ENCODE results near the gene NUDT2.

The NUDT2 gene

GRCh38 chr9:34380511-34381315 is 51.3 kb downstream of the NUDT2 start:
- peak overlapping the region; percentile 68 for H3K27ac Mint-ChIP-seq
- H3K4me1 Mint-ChIP-seq: peaks cover 25 to 39% of the 10 kb centered on the region in 2 donors
- ATAC-seq (replicated peaks): peak; percentile 47 to 54
- no peaks in the 10 kb centered on the region for H3K9me3 Mint-ChIP-seq
- no peaks in the 10 kb centered on the region for H3K36me3 Mint-ChIP-seq
- peaks cover 9 to 10% of the 10 kb centered on the region in 2 donors for H3K27me3 Mint-ChIP-seq
- peak overlapping the region; percentile 85 to 89 for H3K4me3 Mint-ChIP-seq
- peak; percentile 45 for DNase-seq

GRCh38 chr9:34381323-34381722 is 52.0 kb downstream of the NUDT2 start:
- DNase-seq (no peak), ATAC-seq (replicated peaks) (no peak)
- no peaks in the 10 kb centered on the region for H3K36me3 Mint-ChIP-seq
- H3K9me3 Mint-ChIP-seq: no peaks in the 10 kb centered on the region
- H3K27ac Mint-ChIP-seq: peak overlapping the region; percentile 39
- H3K27me3 Mint-ChIP-seq: peaks cover 9 to 10% of the 10 kb centered on the region in 2 donors
- peak overlapping the region; percentile 85 to 89 for H3K4me3 Mint-ChIP-seq
- peaks cover 20 to 33% of the 10 kb centered on the region in 2 donors for H3K4me1 Mint-ChIP-seq

- Mint-ChIP-seq H3K27ac (no peak overlapping the region), H3K4me1 (peaks cover 19 to 32% of the 10 kb centered on the region in 2 donors), H3K27me3 (peaks cover 9 to 10% of the 10 kb centered on the region in 2 donors), H3K9me3 (no peaks in the 10 kb centered on the region), H3K36me3 (no peaks in the 10 kb centered on the region), H3K4me3 (no peak overlapping the region)
- ATAC-seq (replicated peaks) (no peak), DNase-seq (no peak)
Observed at GRCh38 chr9:34382054-34382453, 52.7 kb downstream of the NUDT2 start.

- ATAC-seq (replicated peaks): no peak
- H3K4me3 Mint-ChIP-seq: no peak overlapping the region
- no peak overlapping the region for H3K27ac Mint-ChIP-seq
- peaks cover 18 to 32% of the 10 kb centered on the region in 2 donors for H3K4me1 Mint-ChIP-seq
- H3K9me3 Mint-ChIP-seq: no peaks in the 10 kb centered on the region
- no peaks in the 10 kb centered on the region for H3K36me3 Mint-ChIP-seq
- peaks cover 10 to 13% of the 10 kb centered on the region in 2 donors for H3K27me3 Mint-ChIP-seq
- DNase-seq: no peak
Observed at GRCh38 chr9:34382879-34383278, 53.5 kb downstream of the NUDT2 start.

- H3K27me3 Mint-ChIP-seq: peaks cover 10 to 20% of the 10 kb centered on the region in 2 donors
- no peak overlapping the region for H3K27ac Mint-ChIP-seq
- H3K36me3 Mint-ChIP-seq: no peaks in the 10 kb centered on the region
- no peak for DNase-seq
- peaks cover 18 to 32% of the 10 kb centered on the region in 2 donors for H3K4me1 Mint-ChIP-seq
- H3K4me3 Mint-ChIP-seq: no peak overlapping the region
- no peaks in the 10 kb centered on the region for H3K9me3 Mint-ChIP-seq
- no peak for ATAC-seq (replicated peaks)
Observed at GRCh38 chr9:34383904-34384303, 54.5 kb downstream of the NUDT2 start.

- Mint-ChIP-seq H3K36me3 (no peaks in the 10 kb centered on the region), H3K27me3 (peaks cover 10 to 21% of the 10 kb centered on the region in 2 donors), H3K27ac (no peak overlapping the region), H3K9me3 (no peaks in the 10 kb centered on the region), H3K4me3 (no peak overlapping the region), H3K4me1 (peaks cover 13 to 26% of the 10 kb centered on the region in 2 donors)
- ATAC-seq (replicated peaks): no peak
- DNase-seq: no peak
Observed at GRCh38 chr9:34384368-34385165, 55.2 kb downstream of the NUDT2 start.

DNA sequence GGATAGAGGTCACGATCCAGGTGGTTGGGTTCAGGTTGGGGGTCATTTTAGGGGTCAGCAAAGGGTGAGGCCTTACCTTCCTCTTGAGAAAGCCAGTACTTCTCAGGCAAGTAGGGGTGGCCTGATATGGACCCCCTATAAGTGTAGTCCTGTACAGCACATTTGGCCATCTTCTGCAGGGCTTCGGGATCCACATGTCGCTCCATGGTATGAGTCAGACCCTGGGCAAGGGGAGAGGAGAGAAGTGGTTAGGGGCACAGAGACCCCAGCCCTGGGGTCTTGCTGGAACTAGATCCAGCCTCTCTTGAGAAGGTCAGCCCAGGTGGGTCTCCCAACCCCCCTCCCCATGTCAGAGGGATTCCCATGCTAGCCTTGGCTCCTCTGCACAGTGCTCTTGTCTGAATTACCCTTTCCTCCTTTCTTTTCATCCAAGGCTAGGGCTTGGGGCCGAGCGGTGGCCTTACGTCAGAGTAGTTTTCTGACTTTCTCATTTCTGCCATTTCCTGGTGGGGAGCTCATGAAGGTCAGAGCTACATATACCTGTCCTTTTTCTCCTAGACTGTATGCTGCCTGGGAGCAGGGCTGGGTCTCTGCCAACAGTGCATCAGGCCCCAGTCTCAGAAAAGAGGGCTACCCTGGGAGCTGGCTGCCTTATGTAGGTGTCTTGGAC is 56.3 kb downstream of the NUDT2 start:
- Mint-ChIP-seq H3K9me3 (no peaks in the 10 kb centered on the region), H3K4me3 (no peak overlapping the region), H3K36me3 (no peaks in the 10 kb centered on the region), H3K27me3 (peaks cover 10 to 21% of the 10 kb centered on the region in 2 donors), H3K27ac (no peak overlapping the region), H3K4me1 (peaks cover 5 to 16% of the 10 kb centered on the region in 2 donors)
- no peak for DNase-seq
- no peak for ATAC-seq (replicated peaks)

- H3K4me3 Mint-ChIP-seq: no peak overlapping the region
- DNase-seq (no peak), ATAC-seq (replicated peaks) (no peak)
- H3K27me3 Mint-ChIP-seq: peaks cover 11 to 21% of the 10 kb centered on the region in 2 donors
- H3K27ac Mint-ChIP-seq: no peak overlapping the region
- no peaks in the 10 kb centered on the region for H3K36me3 Mint-ChIP-seq
- no peaks in the 10 kb centered on the region for H3K9me3 Mint-ChIP-seq
- H3K4me1 Mint-ChIP-seq: peaks cover under 1 to 8% of the 10 kb centered on the region in 2 donors
Observed at GRCh38 chr9:34386656-34387055, 57.3 kb downstream of the NUDT2 start.

DNA sequence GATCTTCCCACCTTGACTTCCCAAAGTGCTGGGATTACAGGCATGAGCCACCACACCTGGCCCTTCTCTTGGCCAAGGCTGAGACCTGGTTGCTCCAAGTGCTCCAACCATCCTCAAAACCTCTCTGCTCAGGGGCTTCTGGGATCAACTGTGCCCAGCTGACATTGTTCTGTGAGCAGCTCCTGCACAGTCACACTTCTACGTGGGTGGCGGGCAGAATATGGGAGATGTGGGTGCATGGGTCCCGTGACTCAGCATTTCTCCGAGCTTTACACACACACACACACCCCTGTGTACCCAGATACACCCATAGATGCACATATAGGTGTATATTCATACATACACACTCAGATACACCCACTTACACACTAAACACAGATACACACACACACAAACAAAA is 57.9 kb downstream of the NUDT2 start:
- H3K36me3 Mint-ChIP-seq: no peaks in the 10 kb centered on the region
- ATAC-seq (replicated peaks) (no peak), DNase-seq (no peak)
- no peak overlapping the region for H3K27ac Mint-ChIP-seq
- no peak overlapping the region for H3K4me3 Mint-ChIP-seq
- peaks cover 0 to 8% of the 10 kb centered on the region in 2 donors for H3K4me1 Mint-ChIP-seq
- no peaks in the 10 kb centered on the region for H3K9me3 Mint-ChIP-seq
- H3K27me3 Mint-ChIP-seq: peaks cover 11 to 21% of the 10 kb centered on the region in 2 donors

- no peak for ATAC-seq (replicated peaks)
- peaks cover 7 to 21% of the 10 kb centered on the region in 2 donors for H3K27me3 Mint-ChIP-seq
- no peak overlapping the region for H3K4me3 Mint-ChIP-seq
- no peaks in the 10 kb centered on the region for H3K4me1 Mint-ChIP-seq
- no peak for DNase-seq
- no peaks in the 10 kb centered on the region for H3K9me3 Mint-ChIP-seq
- H3K36me3 Mint-ChIP-seq: no peaks in the 10 kb centered on the region
- no peak overlapping the region for H3K27ac Mint-ChIP-seq
Observed at GRCh38 chr9:34392511-34392910, 63.1 kb downstream of the NUDT2 start.

Measured in stimulated activated naive B cell treated with anti-CD40 and anti-IgM and Interleukin-4, amounts not matched to agents 10 μg/mL and 1 μg/mL and 100 μg/mL, for 72 hours (primary cell).